Measurements from ENCODE around the gene HIVEP2.

HIVEP2 gene

DNA sequence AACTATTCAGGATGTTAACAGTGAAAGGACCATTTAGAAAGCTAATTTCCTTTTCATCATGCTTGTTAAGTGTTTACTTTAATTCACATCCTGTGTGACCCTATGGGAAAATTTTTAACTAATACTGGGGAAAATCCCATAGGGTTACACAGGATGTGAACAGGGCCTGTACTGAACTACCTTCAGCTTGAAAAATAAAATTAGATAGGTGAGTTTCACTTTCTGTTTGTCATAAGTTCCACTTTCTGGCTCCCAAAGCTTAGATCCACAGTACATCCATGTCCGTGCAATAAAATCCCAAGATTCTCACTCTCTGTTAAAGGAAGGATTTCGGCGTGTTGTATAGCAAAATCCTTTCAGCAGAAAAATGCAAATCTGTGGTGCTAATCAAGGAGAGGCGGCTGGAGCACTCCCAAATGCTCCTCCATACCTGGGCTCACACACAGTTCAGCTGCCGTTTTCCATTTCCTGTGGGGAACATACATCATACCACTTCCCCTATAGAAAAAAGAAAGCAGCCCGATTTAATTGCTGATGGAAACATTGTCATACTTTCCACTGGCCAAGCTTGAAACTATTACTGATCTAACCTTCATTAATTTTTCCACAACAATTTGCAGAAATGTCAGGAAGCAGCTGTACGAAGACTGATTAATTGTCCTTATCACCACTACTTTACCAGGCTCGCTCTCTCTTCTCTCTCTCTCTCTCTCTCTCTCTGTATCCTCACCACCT, 125.2 kb downstream of the HIVEP2 start:
- TF ChIP-seq, protein P1, sequence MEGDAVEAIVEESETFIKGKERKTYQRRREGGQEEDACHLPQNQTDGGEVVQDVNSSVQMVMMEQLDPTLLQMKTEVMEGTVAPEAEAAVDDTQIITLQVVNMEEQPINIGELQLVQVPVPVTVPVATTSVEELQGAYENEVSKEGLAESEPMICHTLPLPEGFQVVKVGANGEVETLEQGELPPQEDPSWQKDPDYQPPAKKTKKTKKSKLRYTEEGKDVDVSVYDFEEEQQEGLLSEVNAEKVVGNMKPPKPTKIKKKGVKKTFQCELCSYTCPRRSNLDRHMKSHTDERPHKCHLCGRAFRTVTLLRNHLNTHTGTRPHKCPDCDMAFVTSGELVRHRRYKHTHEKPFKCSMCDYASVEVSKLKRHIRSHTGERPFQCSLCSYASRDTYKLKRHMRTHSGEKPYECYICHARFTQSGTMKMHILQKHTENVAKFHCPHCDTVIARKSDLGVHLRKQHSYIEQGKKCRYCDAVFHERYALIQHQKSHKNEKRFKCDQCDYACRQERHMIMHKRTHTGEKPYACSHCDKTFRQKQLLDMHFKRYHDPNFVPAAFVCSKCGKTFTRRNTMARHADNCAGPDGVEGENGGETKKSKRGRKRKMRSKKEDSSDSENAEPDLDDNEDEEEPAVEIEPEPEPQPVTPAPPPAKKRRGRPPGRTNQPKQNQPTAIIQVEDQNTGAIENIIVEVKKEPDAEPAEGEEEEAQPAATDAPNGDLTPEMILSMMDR (IDR thresholded peaks at IDR 0.05): no peak

DNA sequence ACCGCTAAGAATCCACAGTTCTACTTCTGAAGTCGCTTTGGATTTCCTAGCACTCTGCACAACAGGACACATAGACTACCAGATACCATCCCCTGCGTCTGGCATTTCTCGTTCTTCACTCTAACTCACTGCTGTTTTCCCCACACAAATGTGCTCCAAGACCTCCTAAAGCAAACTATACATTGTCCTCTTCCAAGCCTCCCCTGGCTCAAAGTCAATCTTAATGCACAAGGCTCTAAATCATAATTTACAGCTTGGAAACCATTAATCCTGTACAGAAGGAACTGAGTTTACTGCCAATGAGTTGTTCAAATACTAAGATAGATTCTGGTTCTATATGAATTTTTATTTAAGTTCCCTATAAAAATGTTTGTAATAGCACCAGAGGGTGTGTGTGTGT, 128.5 kb downstream of the HIVEP2 start:
- TF ChIP-seq, protein P1 (IDR thresholded peaks at IDR 0.05): no peak

DNA sequence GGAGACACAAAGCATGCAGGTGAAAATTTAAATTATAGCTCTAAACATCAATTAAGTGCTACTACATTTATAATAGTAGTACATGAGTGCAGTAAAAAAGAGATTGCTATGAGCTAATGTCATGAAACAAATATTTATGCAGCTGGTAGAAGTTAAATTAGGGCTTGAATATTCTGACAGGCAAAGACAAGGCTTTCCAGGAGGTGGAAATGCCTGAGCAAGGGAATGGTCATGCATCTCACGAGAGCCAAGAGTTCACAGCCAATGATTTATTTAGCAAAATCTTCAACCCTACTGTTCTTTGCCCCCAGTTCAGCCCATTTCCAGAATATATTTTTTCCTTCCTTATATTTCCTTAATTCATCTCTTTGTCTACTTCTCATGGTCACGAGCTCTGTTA, 128.9 kb downstream of the HIVEP2 start:
- TF ChIP-seq, protein P1 (IDR thresholded peaks at IDR 0.05): no peak

DNA sequence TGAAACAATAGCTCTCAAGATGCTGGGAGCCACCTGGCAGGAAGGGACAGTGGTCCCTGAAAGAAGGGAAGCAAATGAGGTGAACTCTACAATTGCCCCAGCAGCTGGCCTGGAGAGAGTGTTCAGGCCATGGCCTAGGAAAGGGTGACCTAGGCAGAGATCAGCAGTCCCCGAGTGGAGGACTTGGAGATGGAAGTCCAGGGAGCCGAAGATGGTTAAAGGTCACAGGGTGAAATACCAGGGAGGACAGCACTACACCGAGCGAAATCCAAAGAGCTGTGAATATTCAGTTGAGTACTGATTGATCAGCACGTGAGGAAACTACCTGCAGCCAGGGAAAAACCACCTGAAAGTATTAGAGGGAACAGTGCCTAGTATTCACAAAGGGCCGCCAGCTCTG, 133.1 kb downstream of the HIVEP2 start:
- TF ChIP-seq, protein P1 (IDR thresholded peaks at IDR 0.05): no peak

DNA sequence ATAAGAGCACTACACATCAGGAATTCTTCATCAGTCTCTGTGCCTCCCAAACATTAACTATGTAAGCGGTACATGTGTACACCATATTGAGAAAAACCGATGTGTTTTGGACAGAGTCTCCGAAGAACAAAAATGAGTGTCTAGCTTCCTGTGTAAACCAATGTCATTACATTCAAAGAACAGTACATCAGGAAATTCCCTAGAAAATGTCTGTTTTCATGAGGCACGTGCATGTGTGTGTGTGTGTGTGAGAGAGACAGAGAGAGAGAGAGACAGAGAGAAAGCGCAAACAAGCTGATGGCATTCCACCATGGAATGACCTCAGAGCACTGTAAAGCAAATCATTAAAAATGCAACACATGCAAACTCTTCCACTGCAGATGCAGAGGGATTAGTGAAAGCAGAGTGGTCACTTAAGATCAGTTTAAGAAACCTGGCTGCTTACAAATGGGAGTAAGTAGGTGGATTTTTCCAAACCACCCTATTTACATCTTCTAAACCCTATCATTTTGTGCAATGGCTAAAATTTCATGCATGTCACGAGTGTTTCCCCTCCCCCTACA, 133.9 kb downstream of the HIVEP2 start:
- TF ChIP-seq, protein P1 (IDR thresholded peaks at IDR 0.05): no peak

DNA sequence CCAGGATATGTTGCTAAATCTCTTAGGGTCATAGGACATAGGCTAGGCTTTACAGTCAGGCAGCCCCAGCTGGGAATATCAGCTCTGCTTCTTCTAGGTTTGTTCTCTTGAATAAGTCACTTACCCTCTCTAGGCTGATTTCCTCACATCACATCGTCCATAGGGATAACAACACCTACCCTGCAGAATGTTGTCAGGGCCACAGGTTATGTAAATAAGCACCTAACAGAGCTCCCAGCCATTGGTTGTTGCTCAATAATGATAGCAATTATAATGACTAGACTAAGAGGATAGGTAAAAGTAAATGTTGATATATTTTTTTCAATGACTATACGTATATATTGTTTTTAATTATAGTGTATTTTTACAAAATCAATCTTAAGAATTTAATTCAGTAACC, 135.0 kb downstream of the HIVEP2 start:
- TF ChIP-seq, protein P1 (IDR thresholded peaks at IDR 0.05): no peak

DNA sequence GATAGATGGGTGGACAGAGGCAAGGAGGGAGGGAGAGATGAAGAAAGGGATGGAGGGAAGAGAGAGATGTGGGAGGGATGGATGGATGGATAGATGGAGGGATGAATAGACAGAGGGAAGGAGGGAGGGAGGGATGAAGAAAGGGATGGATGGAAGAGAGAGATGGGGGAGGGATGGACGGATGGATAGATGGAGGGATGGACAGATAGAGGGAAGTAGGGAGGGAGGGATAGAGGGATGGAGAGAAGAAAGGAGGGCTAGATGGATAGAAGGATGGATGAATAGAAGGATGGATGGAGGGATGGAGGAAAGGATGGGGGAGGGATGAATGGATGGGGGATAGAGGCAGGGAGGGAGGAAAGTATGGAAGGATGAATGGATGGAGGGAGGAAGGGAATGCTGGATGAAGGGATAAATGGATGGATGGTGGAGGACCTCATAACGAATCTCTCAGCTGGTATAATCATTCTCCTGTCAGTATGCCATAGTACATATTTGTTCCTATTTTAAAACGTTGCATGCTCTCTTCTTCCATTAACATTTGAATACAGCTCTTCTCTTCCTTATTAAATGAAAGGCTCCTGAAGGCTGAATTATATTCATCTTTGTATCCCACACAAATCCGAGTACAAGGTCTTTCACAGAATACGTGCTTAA, 136.4 kb downstream of the HIVEP2 start:
- TF ChIP-seq, protein P1 (IDR thresholded peaks at IDR 0.05): no peak

All from LNCAP (cell line).